Activated naive CD8-positive, alpha-beta T cell treated with anti-CD3 and anti-CD28 coated beads for 36 hours (primary cell): Measurements from ENCODE around the gene KRTAP4-5. TPM values are rescaled to one million over a fixed set of nuclear protein-coding genes. Genes with fewer than 3 reads are reported as not detected.
"Not testable (repeated sequence)": the region's sequence is repeated elsewhere in the genome, so short reads cannot be mapped to it uniquely, and the experiment has no call there.

Experiments used
- DNase-seq: peaks from one replicate; pipeline ENCODE4 v3.0.0; 2021
- H3K27ac Mint-ChIP-seq: one replicate; pipeline ENCODE4 v1.8.0; 2022; ENCODE audit warnings: mild to moderate bottlenecking, moderate library complexity, mixed read lengths
- H3K27me3 Mint-ChIP-seq: one replicate; pipeline ENCODE4 v1.8.0; 2022; ENCODE audit warnings: mild to moderate bottlenecking, mixed read lengths
- H3K36me3 Mint-ChIP-seq: one replicate; pipeline ENCODE4 v1.8.0; 2021; ENCODE audit warnings: mild to moderate bottlenecking, mixed read lengths
- H3K4me1 Mint-ChIP-seq: one replicate; pipeline ENCODE4 v1.8.0; 2021; ENCODE audit warnings: mixed read lengths
- H3K4me3 Mint-ChIP-seq: one replicate; pipeline ENCODE4 v1.8.0; 2022; ENCODE audit warnings: mild to moderate bottlenecking, moderate library complexity, mixed read lengths
- H3K9me3 Mint-ChIP-seq: one replicate; pipeline ENCODE4 v1.8.0; 2022; ENCODE audit warnings: mixed read lengths
- total RNA-seq, 2 experiments: library from RNA; stranded (reverse); gene quantifications; one replicate each; pipeline ENCODE4 v1.2.3, GENCODE V29; 2021

The KRTAP4-5 gene
- total RNA-seq, 2 experiments from 2014 or later = not detected

DNA sequence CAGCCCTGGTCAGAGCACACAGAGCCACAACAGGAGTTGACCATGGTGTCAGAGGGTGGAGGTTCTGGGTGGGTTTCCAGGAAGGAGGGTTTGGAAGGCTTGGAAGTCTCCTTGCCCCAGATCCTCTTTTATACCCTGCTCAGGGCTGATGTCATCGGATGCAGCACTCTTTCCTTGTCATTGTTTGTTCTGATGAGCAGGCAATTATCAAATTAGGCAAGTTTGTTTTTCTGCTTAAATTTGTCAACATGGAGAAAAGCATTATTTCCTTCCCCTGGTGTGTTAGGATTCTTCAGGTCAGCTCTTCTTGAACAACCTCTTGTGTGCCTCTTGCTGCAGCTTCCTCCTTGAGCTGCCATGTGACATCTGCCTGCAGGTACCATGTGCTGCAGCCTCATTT lies 11.0 kb upstream of the KRTAP4-5 start, which contains the start of gene KRTAP4-4:
TSS of gene KRTAP4-4 (minus strand) at position 101 of the 400 bp plus-strand sequence. CDS start at position 44, 57 bp downstream.
- H3K9me3 Mint-ChIP-seq = no peaks in the 10 kb centered on the region
- H3K27me3 Mint-ChIP-seq = no peaks in the 10 kb centered on the region
- no peak within 1 kb of the TSS for H3K27ac Mint-ChIP-seq
- H3K4me1 Mint-ChIP-seq = no peaks in the 10 kb centered on the region
- no peak within 1 kb of the TSS for H3K4me3 Mint-ChIP-seq
- H3K36me3 Mint-ChIP-seq = no peaks in the 10 kb centered on the region
- no peak for DNase-seq

DNA sequence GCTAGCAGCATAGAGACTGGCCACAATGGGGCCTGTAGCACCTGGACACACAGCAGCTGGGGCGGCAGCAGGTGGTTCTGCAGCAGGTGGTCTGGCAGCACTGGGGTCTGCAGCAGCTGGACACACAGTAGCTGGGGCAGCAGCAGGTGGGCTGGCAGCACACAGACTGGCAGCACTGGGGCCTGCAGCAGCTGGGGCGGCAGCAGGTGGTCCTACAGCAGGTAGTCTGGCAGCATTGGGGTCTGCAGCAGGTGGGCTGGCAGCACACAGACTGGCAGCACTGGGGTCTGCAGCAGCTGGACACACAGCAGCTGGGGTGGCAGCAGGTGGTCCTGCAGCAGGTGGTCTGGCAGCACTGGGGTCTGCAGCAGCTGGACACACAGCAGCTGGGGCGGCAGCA lies 10.6 kb upstream of the KRTAP4-5 start:
- not testable (repeated sequence) for H3K9me3 Mint-ChIP-seq, H3K4me1 Mint-ChIP-seq, H3K36me3 Mint-ChIP-seq, H3K4me3 Mint-ChIP-seq, H3K27ac Mint-ChIP-seq, DNase-seq, H3K27me3 Mint-ChIP-seq

DNA sequence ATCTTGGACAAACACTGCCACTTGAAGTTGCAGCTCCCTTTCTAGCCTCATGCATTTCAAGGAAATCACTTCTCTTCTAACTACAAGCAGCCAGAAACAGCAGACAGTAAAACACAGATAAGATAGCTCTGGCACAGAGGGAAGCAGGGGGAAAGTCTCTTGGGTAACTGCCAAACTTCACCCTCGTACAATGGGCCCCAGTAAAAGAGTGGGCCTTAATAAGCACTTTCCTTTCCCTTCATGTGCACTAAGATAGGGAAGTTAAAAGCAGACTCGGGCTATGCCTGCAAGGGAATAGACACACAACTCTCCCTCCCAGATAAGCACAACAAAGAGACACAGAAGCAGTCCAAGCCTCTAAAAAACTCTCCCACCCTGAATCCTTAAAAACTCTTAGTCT lies 4.2 kb upstream of the KRTAP4-5 start:
- Mint-ChIP-seq H3K9me3 (no peaks in the 10 kb centered on the region), H3K27ac (no peak overlapping the region), H3K36me3 (no peaks in the 10 kb centered on the region), H3K27me3 (no peaks in the 10 kb centered on the region), H3K4me3 (no peak overlapping the region), H3K4me1 (no peaks in the 10 kb centered on the region)
- no peak for DNase-seq

DNA sequence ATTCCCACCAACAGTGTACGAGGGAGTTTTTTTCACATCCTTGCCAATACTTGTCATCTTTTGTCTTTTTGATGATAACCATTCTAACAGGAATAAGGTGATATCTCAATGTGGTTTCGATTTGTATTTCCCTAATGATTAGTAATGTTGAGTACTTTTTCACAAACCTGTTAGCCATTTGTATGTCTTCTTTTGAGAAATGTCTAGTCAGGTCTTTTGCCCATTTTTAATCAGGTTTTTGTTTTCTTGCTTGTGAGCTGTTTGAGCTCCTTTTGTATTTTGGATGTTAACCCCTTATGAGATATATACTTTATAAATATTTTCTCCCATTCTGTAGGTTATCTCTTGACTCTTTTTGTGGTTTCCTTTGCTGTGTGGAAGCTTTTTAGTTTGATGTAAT lies 1.9 kb upstream of the KRTAP4-5 start:
- Mint-ChIP-seq H3K27me3 (no peaks in the 10 kb centered on the region), H3K27ac (no peak overlapping the region), H3K36me3 (no peaks in the 10 kb centered on the region), H3K4me3 (no peak overlapping the region), H3K4me1 (no peaks in the 10 kb centered on the region), H3K9me3 (no peaks in the 10 kb centered on the region)
- DNase-seq = no peak

- Mint-ChIP-seq H3K36me3 (no peaks in the 10 kb centered on the region), H3K27ac (no peak overlapping the region), H3K9me3 (peaks cover 1% of the 10 kb centered on the region), H3K27me3 (no peaks in the 10 kb centered on the region), H3K4me3 (no peak overlapping the region), H3K4me1 (no peaks in the 10 kb centered on the region)
- DNase-seq = no peak
Measured at GRCh38 chr17:41150026-41150425, 401 bp upstream of the KRTAP4-5 start.

DNA sequence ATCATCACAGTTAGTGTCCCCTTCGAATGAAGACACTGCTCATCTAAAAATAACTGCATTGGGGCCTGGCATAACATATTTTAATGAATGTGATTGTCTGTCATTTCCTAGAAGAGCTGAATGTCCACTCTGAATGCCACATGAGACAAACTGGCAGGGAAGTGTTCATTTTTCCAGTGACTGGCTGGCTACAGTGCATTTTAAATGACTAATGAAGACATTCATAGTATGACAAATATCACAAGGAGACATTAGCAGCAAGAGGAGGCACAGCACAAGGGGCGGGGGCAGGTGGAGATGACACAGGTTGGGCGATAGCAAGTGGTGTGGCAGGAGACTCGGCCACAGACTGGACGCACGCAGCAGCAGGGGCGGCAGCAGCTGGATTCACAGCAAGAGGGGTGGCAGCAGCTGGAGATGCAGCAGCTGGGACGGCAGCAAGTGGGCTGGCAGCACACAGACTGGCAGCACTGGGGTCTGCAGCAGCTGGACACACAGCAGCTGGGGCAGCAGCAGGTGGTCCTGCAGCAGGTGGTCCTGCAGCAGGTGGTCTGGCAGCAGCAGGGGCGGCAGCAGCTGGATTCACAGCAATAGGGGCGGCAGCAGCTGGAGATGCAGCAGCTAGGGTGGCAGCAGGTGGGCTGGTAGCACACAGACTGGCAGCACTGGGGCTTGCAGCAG lies 514 bp downstream of the KRTAP4-5 start:
- not testable (repeated sequence) for DNase-seq, H3K36me3 Mint-ChIP-seq, H3K9me3 Mint-ChIP-seq, H3K27ac Mint-ChIP-seq, H3K27me3 Mint-ChIP-seq, H3K4me1 Mint-ChIP-seq, H3K4me3 Mint-ChIP-seq

DNA sequence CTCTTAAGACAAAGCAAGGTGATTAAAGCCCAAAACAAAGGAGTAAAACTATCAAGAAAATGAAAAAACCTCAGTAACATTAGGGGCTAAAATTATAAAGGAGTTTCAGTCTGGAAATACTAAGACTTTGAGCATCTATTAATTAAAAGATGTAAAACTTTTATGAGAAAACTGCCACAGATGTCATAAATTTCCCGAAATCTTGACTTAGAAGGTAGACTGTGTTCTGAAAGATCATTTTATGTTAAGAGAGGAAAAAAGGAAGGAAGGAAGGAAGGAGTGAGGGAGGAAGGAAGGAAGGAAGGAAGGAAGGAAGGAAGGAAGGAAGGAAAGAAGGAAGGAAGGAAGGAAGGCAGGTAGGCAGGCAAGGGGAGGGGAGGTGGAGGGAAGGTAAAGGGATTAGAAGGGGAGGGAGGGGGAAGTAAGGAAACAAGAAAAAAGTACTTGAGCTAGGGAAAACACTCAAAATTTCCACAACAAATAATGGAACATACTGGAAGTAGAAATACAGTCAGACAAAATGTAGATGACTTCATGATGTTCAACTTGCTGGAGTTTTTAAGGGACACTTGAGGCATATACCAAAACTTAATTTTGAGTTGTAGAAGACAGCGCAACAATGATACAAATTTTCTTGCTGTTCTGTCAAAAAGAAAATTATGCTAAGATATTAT lies 2.0 kb downstream of the KRTAP4-5 start:
- Mint-ChIP-seq H3K36me3 (peaks cover 4% of the 10 kb centered on the region), H3K4me3 (no peak overlapping the region), H3K27ac (no peak overlapping the region), H3K27me3 (no peaks in the 10 kb centered on the region), H3K4me1 (no peaks in the 10 kb centered on the region), H3K9me3 (peaks cover 11% of the 10 kb centered on the region)
- DNase-seq = no peak

- no peak for DNase-seq
- no peaks in the 10 kb centered on the region for H3K27me3 Mint-ChIP-seq
- no peaks in the 10 kb centered on the region for H3K4me1 Mint-ChIP-seq
- H3K36me3 Mint-ChIP-seq = peaks cover 4% of the 10 kb centered on the region
- no peak overlapping the region for H3K4me3 Mint-ChIP-seq
- H3K27ac Mint-ChIP-seq = no peak overlapping the region
- peaks cover 23% of the 10 kb centered on the region for H3K9me3 Mint-ChIP-seq
Measured at GRCh38 chr17:41145261-41145660, 4.4 kb downstream of the KRTAP4-5 start.

GRCh38 chr17:41144846-41145245 lies 4.8 kb downstream of the KRTAP4-5 start:
- H3K27ac Mint-ChIP-seq = no peak overlapping the region
- peaks cover 23% of the 10 kb centered on the region for H3K9me3 Mint-ChIP-seq
- H3K36me3 Mint-ChIP-seq = peaks cover 4% of the 10 kb centered on the region
- H3K4me3 Mint-ChIP-seq = no peak overlapping the region
- no peaks in the 10 kb centered on the region for H3K4me1 Mint-ChIP-seq
- no peaks in the 10 kb centered on the region for H3K27me3 Mint-ChIP-seq
- no peak for DNase-seq

GRCh38 chr17:41141361-41141760 lies 8.3 kb downstream of the KRTAP4-5 start:
- no peak for DNase-seq
- Mint-ChIP-seq H3K4me1 (no peaks in the 10 kb centered on the region), H3K27ac (no peak overlapping the region), H3K36me3 (peaks cover 7% of the 10 kb centered on the region), H3K27me3 (no peaks in the 10 kb centered on the region), H3K9me3 (peaks cover 32% of the 10 kb centered on the region), H3K4me3 (no peak overlapping the region)

GRCh38 chr17:41140360-41141131 lies 9.1 kb downstream of the KRTAP4-5 start, which contains the start of gene KRTAP4-6:
Gene KRTAP4-6 (minus strand): TSS chr17:41140544. CDS start chr17:41140487, 57 bp downstream.
- Mint-ChIP-seq H3K27me3 (no peaks in the 10 kb centered on the region), H3K4me1 (no peaks in the 10 kb centered on the region), H3K4me3 (no peak within 1 kb of the TSS), H3K9me3 (peaks cover 33% of the 10 kb centered on the region), H3K27ac (no peak within 1 kb of the TSS), H3K36me3 (peaks cover 7% of the 10 kb centered on the region)
- DNase-seq = no peak

GRCh38 chr17:41139865-41140264 lies 9.8 kb downstream of the KRTAP4-5 start:
- H3K9me3 Mint-ChIP-seq = peaks cover 31% of the 10 kb centered on the region
- not testable (repeated sequence) for DNase-seq, H3K36me3 Mint-ChIP-seq, H3K4me1 Mint-ChIP-seq, H3K27me3 Mint-ChIP-seq, H3K27ac Mint-ChIP-seq, H3K4me3 Mint-ChIP-seq

DNA sequence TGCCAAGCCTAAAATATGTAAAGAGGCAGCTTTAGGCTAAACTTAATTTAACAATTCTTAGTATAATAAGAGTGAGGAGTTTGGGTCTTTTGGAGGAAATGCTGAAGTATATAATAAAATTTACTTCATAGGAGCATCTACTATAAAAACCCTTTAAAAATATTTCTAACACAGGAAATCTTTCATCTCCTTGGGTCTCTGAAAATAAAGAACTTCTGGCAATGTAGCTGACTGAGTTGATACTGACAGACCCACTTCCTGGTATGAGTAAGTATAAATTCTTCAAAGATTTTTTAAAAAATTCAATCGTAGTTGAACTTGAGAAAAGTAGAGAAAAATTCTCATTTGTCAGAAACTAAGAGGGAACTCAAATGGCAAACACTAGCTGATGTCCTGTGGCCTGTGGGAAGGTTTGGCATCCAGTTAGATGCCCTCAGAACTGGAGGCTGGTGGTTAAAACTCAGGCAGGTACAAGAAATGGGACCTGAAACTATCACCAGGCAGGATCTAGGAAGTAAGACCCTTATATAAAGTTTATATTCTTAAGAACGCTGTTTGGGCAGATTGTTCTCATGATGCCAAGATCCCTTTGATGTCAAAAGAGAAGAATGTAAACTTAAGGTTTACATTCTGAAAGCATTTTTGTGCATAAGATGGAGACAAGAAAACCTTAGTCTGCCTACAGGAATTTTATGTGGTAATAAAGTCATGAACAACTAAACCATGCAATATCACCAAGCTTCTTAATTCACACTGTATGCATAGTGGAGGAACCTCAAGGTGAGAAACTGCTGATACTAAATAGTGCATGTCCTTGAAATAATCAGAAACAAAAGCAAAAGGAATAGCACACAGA lies 15.5 kb downstream of the KRTAP4-5 start:
- no peak overlapping the region for H3K4me3 Mint-ChIP-seq

DNA sequence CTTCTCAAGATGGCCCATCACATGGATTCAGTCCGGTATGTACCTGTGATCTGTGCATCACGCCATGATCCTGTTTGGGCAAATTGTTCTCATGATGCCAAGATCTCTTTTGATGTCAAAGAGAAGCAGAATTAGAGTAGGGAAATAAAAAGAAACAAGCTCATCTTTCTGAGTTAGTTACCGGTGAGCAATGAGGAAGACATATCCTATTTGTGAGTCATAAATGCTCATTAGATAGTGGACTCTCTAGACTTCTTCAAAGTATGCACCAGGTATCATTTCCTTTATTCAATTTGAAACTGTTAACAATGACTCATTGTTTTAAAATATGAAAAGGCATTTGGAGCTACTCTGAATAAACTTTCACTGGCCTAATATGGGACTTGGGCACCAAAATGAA lies 17.6 kb downstream of the KRTAP4-5 start:
- no peaks in the 10 kb centered on the region for H3K27me3 Mint-ChIP-seq
- peak overlapping the region; percentile 44 for H3K27ac Mint-ChIP-seq
- no peak overlapping the region for H3K4me3 Mint-ChIP-seq
- DNase-seq = no peak
- H3K9me3 Mint-ChIP-seq = peaks cover 14% of the 10 kb centered on the region
- H3K4me1 Mint-ChIP-seq = peaks cover 22% of the 10 kb centered on the region
- no peaks in the 10 kb centered on the region for H3K36me3 Mint-ChIP-seq

More for the DNA sequence above, 15.5 kb downstream of the KRTAP4-5 start:
- H3K27me3 Mint-ChIP-seq = no peaks in the 10 kb centered on the region
- H3K36me3 Mint-ChIP-seq = no peaks in the 10 kb centered on the region
- no peak for DNase-seq
- peak overlapping the region; percentile 64 for H3K27ac Mint-ChIP-seq
- peaks cover 13% of the 10 kb centered on the region for H3K9me3 Mint-ChIP-seq
- peaks cover 22% of the 10 kb centered on the region for H3K4me1 Mint-ChIP-seq
